ENCODE data around the gene SLC48A1.

Gene SLC48A1

DNA sequence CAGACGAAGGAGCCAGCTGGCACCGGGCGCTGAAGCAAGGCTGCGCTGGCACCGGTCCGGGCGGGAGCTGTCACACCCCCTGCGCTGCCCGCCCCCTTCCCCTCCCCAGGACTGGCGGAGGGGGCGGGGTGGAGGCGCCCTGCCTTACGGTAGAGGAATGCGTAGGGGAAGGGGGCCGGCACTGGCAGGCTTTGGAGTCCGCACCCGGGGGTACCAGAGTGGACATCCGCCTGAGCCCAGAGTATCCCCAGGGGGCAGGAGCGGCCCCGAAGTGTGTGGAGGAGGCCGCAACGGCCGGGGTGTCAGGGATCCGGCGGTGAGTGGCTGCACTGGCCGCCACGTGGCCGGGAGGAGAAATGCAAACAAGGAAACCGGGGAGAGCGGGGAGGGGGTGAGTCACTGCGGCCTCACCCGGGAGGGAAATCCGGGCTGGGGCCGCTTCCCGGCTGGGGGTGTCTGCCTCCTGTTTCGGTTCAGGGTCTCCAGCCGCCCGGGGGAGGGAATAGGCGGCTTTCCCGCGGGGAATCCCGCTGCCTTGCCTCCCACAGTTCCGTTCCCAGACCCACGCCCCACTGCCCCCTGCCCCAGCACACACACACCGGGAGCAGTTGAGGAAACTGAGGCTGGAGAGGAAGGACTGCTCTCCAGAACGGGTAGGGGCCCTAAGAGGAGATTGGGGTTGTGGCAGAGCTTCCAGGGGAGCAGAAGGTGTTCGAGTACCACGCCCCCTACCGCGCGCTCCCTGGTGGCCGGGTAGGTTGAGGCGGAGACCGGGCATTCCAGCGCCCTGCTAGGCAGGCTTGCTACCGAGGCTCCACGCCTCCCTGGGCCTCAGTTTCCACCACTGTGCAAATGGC, 14.0 kb upstream of the SLC48A1 start, which contains the start of gene RAPGEF3:
Gene RAPGEF3 (minus strand): TSS at position 47 of the 857 bp plus-strand sequence. CDS start 324 bp downstream, outside the sequence.
- peak; percentile 86 for DNase-seq

DNA sequence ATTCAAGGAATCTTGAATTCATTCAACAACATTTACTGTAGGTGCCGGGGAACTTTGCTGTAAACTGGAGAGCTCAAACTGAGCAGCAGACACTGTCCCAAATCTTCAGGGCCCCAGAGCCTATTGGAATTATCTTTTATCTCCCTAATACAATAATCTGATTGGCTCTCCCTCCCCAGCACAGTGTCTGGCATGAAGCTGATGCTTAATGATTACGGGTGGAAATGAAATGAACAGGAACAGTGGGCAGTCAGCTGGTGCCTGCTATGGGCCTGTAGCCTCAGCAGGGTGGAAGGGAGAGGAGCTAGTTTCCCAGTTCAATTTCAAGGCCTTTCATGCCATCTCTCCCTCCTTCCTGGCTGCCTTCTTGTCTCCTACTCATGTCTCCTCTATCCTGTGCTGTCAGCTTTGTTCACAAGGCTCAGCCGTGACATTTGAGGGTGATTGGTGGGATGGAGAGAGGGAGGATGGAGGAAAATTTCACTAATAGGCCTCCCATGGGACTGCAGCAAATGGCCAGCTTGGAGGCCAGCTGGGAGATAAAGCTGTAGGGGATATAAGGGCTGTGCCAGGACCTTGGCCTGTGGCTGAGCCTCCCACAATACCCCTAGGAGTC, 10.1 kb upstream of the SLC48A1 start:
- DNase-seq: no peak

DNA sequence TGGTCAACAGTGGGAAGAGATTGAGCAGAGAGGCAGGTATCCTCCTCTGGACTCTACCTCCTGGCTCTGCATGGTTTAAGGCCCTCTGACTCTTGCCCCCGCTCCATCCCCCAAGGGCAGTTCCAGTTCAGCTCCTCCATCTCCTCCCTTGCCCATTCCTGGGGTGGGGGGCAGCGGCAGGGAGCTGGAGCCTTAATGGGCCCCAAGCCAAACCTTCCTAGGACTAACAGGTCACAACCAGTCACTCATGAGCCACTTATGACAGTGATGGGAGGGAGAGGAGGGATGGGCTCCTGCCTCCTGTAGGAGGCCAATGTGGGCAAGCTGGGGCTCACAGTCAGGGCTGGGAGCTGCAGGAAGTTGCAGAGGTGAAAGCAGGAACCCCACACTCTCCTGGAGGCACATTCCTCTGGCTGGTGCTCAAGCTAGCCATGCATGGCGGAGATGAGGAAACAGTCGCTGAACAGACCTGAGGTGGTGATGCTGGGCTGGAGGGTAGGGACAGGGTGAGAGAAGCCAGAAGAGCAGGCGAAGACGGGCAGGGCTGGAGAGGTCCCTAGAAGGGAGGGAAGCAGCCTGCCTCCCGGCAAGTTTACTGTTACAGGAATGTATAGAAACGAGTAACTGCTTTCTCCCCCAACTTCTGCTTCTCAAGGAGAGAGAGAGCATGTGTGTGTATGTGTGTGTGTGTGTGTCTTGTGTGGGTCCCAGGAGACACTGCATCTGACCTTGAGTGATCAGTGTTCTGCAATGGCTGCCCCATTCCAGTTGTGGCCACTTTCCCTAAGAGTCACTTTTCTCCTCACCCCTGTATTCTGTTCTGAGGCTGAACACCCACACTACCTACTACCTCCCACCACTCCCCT, 9.3 kb upstream of the SLC48A1 start:
- DNase-seq: no peak

DNA sequence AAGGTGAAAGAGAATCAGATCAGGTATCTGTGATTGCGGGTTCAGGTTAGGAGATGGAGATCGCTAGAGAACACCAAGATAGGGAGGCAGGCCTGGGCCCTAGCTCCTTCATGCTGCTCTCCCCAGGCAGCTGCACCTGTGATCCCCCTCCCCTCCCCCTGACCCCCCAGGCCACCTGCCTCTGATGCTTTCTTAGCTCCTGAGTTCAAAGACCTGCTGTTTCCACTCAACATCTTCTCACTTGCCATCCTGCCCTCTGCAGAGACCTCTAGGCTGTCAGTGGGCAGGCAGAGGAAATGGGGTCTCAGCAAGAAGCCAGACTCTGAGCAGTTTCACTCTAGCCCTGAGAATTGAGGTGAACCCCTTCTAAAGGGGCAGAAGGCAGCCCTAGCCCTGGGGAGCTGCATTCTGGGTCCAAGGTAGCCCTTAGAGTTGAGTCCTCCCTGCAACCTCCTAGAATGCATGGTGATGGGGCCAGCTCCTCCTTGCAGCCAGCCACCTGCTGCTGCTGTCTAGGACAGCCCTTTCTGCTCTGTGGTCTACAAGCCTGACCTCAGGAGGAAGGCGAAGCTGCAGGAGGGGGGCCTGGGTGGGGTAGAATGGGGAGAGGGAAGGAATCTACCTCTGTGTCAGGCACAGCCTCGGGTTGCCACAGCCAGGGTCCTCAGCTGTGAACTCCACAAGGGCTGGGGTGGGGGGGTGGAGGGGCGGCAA, 6.4 kb upstream of the SLC48A1 start:
- no peak for DNase-seq

DNA sequence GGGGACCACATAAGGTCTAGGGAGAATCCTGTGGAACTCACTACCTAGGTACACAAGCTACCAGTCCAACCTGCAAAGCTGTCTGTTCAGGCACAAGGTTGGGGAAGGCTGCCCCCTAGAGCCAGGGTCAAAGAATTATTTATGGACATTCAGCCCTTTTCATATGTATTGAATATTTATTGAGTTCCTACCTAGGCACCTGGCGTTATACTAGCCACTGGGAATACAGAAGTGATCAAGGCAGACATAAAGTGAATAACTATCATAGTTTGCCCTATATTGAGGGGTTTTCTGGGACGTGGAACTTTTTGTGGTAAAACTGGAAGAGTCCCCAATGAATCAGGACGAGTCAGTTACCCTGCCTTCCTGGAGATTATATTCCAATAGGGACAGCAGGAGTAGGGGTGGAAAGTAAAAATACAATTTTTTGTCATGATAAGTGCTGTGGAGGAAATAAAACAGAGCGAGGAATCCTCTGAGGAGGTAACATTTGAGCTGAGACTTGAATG, 5.8 kb upstream of the SLC48A1 start:
- peak; percentile 87 for DNase-seq

DNA sequence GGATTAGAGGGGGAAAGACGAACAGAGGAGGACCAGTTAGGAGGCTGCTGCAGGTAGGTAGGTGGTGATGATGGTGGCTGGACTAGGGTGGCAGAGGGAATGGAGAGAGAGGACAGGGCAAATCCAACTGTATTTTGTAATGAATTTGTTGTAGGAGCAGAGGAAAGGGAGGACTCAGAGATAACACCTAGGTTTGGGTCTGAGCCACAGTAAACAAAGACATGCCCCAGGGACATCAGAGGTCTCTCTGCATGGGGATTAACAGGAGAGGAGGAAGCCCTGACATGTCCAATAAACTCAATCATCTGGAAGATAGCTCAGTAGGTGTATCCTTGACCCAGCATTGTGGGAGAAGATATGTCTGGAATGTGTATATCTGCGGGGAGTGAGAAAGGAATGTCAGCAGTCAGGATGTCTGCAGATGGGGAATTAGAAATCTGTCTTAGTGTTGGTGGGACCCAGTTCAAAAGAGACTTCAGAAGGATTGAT, 4.7 kb upstream of the SLC48A1 start:
- no peak for DNase-seq

DNA sequence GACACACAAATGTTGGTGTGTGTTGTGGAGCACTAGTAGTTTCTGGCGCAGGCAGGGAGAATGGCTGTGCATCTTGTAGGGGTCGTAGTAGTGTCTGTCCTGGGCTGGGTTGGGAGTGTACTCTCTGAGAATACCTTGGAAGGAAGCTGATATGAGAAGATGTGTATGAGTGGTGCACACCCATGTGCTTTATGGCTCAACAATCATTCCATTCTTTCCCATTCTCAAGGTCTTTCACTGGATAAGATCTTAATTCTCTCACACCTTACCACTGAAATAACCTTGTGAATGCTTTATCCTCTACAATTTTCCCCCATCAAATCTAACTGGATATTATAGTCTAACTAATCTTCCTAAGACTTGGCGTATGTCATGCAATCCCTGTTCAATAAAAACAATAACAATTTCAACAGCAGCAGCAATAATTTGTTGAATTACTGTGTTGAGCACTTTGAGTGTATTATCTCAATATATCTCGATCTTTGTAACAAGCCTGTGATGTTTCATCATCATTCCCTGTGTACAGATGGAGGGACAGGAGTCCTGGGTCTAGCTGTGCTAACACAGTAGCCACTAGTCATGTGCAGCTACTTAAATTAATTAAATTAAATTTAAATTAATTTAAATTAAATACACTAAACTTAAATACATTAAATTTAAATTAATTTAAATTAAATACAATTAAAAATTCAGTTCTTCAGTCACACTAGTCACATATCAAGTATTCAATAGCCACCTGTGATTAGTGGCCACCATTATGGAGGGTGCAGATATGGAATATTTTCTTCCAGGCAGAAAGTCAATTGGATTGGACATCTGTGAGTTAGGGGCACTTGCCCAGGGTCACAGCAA, 3.6 kb upstream of the SLC48A1 start:
- DNase-seq: no peak

DNA sequence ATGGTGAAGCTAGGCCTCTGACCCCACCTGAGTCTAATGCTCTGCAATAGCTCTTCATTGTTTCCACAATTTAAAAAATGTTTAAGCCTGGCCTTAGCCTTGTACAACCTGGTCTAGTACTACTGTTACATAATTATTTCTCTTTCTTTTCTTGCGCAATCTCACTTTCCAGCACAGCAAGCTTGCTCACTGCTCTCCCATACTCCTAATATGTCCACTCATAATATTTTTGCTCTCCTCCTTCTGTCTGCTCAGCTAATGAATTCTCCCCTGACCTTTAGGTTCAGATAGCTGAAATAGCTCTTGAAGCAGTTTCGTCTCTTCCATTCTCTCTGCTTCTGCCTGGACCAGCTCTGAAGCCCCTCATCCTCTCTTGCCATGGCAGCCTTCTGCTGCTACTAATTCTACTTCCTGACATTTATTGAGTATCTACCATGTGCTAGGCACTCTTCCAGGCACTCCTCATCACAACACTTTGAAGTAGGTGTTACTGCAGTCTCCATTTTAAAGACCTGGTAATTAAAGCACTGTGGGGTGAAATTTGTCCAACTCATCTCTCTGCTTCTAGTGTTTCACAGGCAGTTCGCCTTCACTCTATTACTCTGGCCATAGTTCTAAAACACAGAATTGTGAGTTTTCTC, 2.8 kb upstream of the SLC48A1 start:
- DNase-seq: no peak

DNA sequence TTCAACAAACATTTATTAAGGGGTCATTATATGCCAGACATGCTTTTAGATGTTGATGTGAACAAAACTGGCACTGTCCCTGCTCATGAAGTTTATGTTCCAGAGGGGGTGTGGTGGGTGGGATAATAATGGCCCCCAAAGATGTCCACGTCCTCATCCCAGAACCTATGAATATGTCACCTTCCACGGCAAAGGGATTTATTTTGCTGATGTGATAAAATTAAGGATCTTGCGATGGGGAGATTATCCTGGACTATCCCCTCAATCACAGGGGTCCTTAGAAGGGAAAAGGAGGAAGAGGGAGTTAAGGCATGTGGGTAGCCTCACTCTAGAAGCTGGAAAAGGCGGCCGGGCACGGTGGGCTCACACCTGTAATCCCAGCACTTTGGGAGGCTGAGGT, 1.7 kb upstream of the SLC48A1 start:
- DNase-seq: no peak

DNA sequence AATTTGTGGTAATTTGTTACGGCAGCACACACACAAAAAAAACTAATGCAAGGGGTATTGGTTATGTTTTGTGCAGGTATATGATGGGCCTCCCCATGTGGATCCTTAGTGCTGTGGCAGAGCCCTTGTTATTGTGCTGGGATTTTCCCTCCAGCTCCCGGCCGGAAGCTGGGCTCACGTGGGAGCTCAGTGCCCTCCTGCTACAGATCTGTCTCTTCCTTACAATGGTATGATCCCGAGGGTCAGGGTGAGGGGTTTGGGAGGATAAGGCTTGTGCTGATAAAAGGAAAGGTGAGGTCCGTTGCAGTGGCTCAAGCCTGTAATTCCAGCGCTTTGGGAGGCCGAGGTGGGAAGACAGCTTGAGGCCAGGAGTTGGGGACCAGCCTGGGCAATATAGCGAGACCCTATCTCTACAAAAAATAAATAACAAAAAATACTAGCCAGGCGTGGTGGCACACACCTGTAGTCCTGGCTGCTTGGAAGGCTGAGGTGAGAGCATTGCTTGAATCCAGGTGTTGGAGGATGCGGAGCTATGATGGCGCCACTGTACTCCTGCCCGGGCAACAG, 861 bp upstream of the SLC48A1 start:
- DNase-seq: no peak

DNA sequence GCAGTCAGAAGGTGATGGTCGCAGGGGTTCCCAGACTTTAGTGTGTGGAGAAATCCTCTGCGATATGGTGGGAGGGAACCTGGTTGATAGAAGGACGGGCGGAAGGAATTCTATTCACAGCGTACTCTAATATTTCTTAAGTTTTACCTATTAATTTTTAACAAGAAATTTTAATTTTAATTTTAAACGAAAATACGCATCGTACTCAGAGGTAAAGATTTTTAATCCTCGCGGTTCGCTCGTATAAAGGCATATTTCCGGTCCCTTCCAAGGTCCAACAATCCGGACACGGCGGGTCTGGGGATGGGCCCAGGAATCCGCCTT, 338 bp upstream of the SLC48A1 start:
- DNase-seq: no peak

DNA sequence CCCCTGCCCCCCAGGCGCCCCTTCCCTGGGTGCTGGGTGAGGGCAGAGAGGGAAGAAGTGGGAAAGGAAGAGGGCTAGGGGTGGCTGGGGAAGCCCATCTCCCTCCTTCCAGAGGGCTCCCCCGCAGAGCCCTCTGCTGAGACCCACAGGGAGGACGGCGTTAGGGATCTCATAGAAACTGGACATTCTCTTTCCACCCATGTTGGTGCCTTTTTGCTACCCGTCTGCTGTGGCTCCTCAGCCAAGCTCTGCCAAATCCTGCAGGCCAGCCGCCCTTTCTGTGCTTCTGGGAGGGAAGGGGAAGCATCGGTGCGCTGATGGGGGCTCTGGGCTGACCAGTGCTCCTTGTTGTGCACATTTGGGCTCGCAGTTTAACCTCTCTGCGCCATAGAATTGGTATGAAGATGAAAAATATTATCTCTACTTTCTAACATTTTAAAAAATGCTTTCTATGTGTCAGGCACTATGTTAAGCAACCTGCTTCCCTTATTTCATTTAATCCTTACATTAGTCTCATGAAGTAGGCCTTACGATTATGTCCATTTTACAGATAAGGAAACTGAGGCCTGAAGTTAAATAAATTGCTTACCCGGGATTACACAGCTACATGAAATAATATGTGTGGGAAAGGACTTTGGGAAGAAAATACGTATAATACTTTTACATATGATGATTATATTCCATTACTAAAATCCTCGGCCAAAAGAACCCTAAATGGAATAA, 981 bp downstream of the SLC48A1 start:
- no peak for DNase-seq

DNA sequence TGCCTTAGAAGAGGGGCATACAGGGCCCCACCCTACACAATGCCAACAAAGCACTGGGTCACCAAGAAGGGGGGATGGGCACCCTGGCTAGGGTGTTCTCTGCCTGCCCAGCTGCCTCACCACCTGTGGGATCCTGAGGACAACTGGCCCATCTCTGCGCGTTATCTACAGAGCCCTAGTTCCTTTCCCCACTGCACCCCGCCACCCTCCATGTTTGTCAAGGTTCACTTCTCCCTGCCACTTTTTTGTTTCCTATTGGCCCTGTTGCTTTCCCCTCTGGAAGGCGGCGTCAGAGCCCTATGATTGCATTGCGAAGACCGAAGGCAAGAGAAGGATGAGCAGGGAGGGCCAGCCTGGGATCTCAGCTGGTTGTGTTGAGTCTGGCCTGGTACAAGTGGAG, 1.6 kb downstream of the SLC48A1 start:
- DNase-seq: no peak

DNA sequence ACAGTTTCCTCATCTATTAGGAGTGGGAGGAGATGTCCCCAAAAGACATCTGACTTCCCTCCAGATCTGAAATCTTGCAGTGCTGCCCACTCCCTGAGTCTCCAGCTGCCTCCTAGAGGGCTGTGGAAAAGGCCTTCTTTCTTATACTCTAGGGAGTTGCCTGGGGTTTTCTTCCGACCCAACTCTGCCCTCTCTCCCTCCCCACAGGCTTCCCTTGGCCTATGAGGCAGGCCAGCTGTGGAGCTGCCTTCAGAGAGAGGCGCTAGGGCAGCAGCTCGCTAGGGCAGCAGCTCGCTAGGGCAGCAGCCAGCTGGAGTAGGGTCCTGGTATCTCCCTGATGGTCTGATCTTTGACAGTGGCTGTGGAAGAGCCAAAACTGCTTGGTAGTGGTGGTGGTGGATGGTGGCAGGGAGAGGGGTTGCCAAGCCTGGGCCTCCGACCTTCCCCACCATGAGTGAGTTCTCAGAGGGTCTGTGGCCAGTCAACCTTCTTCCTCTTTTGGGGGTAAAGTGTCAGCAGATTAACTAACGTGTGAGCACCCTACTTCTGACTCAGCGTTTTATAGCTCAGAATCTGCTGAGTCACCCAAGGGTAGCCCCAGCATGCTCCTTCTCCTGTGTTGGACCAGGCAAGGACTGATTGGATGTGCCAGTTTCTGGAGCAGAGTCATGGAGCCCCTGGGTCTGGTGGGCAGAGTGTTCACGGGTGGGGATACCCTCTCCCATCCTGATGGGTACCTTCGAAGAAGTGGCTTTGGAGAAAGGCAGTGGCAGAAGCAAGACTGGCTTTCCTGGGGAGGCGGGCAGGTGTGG, 2.3 kb downstream of the SLC48A1 start:
- no peak for DNase-seq

DNA sequence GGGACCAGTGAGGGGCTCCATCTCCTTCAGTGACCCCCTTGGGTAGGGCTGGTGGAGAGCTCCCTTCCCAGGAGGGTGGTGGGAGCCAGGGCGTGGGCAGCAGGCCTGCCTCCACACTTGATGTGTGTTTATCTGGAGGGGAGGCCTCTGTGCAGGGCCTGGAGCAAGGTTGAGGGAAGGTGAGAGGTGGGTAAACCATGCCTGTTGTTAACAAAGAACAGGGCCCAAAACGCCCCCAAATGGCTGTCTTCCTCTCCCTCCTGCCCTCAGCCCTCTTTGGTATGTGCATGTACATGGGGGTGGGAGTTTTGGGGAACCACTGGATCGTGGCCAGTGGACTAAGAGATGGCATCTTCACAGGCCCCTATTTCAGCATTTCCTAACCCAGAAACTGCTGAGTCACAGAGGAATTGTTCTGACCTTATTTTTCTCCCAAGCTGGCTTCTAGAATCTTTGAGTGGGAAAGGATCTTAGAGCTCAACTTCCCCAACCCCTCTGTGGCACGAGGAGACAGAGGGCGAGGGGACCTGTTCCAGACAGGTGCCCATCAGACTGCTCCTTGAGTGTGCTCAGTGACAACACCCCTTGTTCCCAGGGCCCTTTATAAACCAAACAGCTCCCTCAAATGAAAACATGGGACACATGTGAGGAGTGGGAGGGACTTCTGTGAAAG, 3.6 kb downstream of the SLC48A1 start:
- no peak for DNase-seq

DNA sequence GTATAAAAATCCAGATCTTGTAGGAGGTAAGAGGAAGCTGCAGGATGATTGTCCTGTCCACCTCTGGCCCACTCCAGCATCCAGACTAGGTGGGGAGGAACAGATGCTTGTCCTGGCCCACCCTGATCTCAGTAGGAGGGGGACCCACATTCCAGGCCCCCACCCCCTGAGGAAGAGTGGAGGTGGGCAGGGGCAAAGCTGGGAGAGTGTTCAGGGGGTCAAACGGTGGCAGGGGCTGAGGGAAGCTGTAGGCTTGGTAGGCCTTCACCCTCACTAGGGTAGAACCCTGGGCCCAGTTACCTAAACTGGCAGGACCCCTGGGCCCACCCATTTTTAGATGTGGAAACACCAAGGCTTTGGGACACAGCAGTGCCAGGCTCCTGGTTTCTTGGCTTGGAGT, 4.1 kb downstream of the SLC48A1 start:
- DNase-seq: no peak

DNA sequence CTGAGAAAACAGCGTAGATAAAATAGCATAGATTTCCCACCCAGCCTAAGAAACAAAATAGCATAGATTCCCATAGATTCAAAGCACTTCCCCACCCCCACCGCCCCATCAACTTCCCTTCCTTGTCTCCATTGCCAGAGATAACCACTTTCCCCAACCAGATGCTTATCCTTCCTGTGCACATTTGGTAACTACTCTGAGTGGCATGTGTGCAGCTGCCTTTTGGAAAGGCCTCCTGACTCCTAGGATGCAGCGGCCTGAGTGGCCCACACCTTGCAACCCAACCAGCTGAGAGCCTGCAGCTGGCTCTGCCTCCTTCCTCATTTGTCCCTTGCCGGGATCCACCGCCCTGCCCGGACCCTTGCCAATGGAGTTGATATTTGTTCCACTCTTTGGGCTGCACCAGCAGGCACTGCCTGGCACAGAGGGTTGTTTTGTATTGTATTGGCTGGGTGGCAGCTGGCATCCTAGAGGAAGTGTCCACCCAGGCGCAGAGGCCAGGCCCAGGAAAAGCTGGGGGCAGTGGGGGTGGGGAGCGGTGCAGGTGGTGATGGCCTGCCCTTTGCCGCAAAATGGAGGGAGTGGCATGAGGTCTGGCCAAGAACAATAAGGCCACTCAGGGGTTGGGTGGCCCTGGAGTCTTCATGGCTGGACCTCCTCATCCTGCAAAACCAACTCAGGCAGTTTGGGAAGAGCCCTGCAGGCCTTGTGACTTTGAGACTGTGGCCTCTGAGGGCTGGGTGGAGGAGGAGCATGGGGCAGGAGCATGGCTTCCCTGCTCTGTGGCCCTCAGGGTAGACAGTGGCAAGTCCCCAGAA, 4.9 kb downstream of the SLC48A1 start:
- DNase-seq: no peak

DNA sequence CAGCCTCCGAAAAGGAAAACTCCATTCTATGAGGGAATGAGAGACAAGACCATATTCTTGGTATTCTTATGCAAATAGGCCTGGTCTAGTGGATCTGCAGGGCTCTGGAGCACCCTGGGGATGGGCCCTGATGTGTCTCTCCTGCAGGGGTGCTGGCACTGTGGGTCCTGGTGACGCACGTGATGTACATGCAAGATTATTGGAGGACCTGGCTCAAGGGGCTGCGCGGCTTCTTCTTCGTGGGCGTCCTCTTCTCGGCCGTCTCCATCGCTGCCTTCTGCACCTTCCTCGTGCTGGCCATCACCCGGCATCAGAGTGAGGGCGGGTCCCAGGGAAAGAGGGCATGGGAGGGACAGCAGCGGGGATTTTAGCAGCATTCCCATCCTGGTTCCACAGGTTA, 5.8 kb downstream of the SLC48A1 start:
- DNase-seq: no peak

Measured in activated CD8-positive, alpha-beta memory T cell treated with anti-CD3 and anti-CD28 coated beads for 24 hours (primary cell).